ENCODE results near the gene CRTC1.

CRTC1 gene

GRCh38 chr19:18771328-18772242 is 88.1 kb downstream of the CRTC1 start:
- DNase-seq (ENCODE audit: low read depth), result no peak

DNA sequence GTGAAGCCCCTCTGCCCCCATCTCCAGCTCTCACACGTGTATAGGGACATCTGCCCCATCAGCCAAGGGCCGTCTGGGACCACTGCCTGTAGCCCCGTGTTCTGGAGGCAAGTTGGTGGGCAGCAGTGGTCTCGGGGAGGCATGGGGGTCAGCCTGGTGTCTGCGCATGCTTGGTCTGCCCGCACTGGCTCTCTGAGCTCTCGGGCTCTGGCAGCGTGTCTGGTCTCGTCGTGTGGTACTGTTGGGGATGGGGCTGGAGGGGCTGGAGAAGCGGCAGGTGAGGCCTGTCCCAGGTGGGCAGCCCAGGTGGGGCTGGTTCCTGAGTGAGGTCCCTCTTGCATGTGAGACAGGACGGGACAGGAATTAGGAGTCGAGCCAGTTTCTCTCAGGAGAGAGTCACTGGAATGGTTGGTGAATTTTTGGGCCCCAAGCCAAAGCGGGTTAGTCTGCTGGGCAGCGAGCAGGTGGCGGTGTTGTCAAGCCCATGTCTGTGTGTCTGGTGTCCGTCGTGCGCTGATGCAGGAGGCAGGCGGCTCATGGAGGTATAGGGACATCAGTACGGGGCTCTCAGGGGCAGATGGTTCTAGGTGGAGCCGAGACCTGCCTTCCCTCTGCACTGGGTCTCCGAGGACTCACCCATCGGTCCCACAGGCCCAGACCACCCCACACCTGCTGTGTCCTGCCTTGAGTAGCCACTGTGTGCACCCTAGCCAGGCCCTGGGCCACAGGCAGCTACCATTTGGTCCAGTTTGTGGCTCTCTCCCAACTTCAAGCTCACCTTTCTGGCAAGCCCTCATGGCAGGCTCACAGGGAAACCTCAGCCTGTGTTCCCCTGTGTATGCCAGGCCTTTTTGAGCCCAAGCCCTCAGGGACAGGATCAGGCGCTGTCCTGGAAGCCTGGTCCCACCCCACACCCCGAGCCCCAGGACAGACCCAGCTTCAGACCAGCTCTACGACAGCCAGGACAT is 89.4 kb downstream of the CRTC1 start:
- no peak for DNase-seq (ENCODE audit: low read depth)

GRCh38 chr19:18773682-18774081 is 90.2 kb downstream of the CRTC1 start:
- no peak for DNase-seq (ENCODE audit: low read depth)

GRCh38 chr19:18774107-18774506 is 90.6 kb downstream of the CRTC1 start:
- no peak for DNase-seq (ENCODE audit: low read depth)

GRCh38 chr19:18774782-18775444 is 91.4 kb downstream of the CRTC1 start:
- no peak for DNase-seq (ENCODE audit: low read depth)

DNA sequence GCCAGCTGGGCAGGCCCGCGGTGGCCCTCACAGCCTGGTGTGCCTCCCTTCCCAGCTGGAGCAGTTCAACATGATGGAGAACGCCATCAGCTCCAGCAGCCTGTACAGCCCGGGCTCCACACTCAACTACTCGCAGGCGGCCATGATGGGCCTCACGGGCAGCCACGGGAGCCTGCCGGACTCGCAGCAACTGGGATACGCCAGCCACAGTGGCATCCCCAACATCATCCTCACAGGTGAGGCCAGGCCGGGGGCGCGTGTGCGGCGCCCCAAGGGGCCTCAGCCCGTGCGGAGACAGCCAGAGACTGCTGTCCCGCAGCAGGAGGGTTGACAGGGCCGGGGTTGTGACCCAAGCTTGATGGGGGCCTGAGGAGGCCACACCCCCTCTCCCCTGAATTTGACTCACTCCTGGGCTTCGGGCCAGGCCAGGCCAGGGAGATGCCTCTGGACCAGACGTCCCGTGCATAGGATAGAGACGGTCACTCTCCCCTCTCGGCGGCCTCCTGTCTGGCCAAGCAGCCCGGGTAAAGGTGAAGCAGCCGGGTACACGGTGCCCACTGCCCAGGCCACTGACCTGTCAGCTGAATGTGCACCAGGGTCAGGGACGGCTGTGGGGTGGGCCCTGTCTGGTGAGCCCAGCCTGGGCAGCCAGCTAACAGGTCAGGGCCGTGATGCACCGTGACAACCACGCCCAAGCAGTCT is 92.3 kb downstream of the CRTC1 start:
- DNase-seq (ENCODE audit: low read depth), result no peak

DNA sequence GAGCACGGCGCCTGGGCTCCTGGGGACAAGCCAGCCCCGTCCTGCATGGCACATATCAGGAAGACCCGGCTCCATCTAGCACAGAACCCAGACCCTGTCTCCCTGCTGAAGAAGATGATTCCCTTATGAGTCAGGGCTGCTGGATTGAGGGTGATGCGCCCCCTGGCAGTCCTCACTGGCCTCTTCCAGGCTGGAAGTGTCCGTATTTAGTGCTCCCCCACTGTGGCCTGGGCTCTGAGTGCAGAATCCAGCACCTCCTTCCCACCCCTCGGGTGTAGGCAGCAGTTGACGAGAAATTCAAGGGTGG is 92.8 kb downstream of the CRTC1 start:
- no peak for DNase-seq (ENCODE audit: low read depth)

GRCh38 chr19:18776736-18777135 is 93.3 kb downstream of the CRTC1 start:
- DNase-seq (ENCODE audit: low read depth), result no peak

DNA sequence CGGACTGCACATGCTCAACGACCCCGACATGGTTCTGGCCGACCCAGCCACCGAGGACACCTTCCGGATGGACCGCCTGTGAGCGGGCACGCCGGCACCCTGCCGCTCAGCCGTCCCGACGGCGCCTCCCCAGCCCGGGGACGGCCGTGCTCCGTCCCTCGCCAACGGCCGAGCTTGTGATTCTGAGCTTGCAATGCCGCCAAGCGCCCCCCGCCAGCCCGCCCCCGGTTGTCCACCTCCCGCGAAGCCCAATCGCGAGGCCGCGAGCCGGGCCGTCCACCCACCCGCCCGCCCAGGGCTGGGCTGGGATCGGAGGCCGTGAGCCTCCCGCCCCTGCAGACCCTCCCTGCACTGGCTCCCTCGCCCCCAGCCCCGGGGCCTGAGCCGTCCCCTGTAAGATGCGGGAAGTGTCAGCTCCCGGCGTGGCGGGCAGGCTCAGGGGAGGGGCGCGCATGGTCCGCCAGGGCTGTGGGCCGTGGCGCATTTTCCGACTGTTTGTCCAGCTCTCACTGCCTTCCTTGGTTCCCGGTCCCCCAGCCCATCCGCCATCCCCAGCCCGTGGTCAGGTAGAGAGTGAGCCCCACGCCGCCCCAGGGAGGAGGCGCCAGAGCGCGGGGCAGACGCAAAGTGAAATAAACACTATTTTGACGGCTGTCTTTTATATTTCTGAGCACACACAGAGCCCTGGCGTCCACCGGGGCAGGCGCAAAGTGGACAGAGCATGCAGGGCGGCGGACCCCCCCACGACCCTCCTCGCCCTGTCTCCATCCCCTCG is 94.0 kb downstream of the CRTC1 start:
- DNase-seq (ENCODE audit: low read depth), result no peak

DNA sequence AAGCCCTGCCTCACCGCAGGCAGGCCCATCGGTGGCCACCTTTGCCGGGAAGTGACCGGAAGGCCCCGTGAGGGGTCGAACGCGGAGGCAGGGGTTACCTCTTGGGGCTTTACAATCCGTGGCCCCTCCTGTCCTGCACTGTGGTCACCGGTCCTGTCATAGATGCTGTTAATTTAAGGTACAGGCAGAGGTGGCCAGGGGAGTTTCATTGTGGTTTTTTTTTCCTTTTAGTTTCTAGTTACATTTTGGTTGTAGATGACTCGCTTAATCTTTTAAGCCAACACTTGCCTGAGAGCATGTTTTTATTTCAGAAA is 94.6 kb downstream of the CRTC1 start:
- DNase-seq (ENCODE audit: low read depth), result no peak

GRCh38 chr19:18778826-18779495 is 95.5 kb downstream of the CRTC1 start:
- DNase-seq (ENCODE audit: low read depth), result no peak

GRCh38 chr19:18780081-18780480 is 96.6 kb downstream of the CRTC1 start:
- DNase-seq (ENCODE audit: low read depth), result no peak

GRCh38 chr19:18780631-18781030 is 97.2 kb downstream of the CRTC1 start:
- no peak for DNase-seq (ENCODE audit: low read depth)

DNA sequence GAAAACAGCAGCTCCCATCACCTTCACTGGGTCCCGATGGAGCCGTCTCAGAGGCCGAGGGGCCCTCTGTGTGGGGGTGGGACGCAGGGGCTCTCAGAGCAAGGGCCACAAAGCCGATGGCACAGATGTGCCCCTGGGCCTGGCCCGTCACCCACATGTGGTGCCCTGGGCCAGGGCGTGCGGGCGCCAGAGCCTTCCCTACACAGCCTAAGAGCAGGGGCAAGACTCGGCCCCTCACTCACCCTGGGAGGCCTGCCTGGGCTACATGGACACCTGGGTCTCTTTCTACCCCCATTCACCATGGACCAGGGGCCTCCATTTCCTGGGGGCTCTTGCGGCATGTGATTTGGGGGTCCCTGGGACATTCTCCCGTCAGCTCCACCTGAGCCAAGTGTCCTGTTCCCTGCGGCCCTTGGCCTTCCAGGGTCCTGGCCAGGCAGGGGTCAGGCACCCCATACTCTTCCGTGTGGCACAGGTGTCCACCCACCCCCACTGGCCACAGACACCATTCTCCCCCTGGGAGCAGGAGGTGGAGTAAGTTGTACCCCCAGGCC is 97.6 kb downstream of the CRTC1 start:
- DNase-seq (ENCODE audit: low read depth), result no peak

GRCh38 chr19:18781885-18782527 is 98.5 kb downstream of the CRTC1 start:
- DNase-seq (ENCODE audit: low read depth), result no peak

- no peak for DNase-seq (ENCODE audit: low read depth)
Observed at GRCh38 chr19:18782559-18783225, 99.2 kb downstream of the CRTC1 start.

DNA sequence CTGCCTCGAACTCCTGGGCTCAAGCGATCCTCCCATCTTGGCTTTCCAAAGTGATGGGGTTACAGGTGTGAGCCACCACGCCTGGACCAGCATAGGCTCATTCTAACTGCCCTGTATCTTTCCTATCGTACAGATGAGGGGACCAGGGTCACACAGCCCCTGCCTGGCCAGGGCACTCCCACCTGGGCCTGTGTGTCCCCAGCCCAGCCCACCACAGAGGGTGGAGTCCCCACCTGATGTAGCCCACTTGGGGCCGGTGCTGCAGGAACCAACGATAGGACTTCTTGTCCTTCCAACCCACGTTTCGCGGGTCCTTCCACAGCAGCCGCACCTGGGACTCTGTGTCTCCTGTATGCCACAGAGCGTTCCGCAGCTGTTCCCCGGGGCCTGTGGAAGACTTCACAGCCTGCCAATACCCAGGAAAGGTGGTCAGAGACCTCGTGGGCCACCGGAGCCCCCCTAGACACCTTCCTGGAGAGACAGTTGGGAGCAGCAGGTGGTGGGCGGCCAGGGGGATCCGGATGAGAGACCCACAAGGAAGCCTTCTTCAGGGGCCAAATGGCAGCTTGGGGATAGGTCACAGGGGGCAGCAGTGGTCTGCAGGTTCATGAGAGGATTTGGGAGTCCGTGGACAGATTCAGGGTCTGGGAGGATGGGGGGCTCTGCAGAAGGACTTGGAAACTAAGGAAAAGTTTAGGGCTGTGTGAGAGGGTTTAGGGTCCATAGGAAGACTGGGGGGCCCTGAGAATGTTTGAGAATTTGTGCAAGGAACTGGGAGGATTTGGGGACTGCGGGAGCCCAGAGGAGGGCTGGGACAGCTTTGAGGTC is 100.7 kb downstream of the CRTC1 start:
- no peak for DNase-seq (ENCODE audit: low read depth)

DNA sequence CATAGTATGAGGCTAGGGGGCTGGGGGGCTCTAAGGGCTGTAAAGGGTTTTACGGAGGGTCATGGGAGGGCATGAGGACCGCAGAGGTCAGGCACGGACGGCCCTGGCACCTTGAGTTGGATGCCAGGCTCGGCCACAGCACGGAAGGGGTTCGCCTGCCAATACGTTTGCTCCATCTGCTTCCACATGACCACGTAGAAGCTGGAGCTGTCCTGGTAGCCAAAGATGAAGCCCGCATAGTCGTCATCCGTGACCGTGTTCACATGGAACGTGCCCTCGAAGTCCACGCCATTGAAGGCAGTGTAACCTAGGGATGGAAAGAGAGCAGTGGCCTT is 101.3 kb downstream of the CRTC1 start:
- DNase-seq (ENCODE audit: low read depth), result no peak
